Thyroid gland (tissue), 4 donors: ENCODE data around the gene CYSTM1. TPM values are rescaled to one million over a fixed set of nuclear protein-coding genes. Genes with fewer than 3 reads are reported as not detected.

Experiments
- DNase-seq, 2 donors: peaks; one replicate each; pipeline ENCODE4 v3.0.0-alpha.2; 2019
- H3K27ac ChIP-seq, 3 donors: fragments of 200-600 bp; sonication (generic); 1 replicate in 2 of 3; 2 replicates in 1 of 3; pipeline ENCODE4 v1.5.1; 2016 to 2019; ENCODE audit warnings: mild to moderate bottlenecking in 1 of 3, moderate library complexity in 1 of 3
- H3K27me3 ChIP-seq: fragments of 200-600 bp; sonication (generic); one replicate; pipeline ENCODE4 v1.5.1; 2019
- H3K36me3 ChIP-seq, 2 donors: fragments of 200-600 bp; sonication (generic); one replicate each; pipeline ENCODE4 v1.5.1; 2016 to 2019
- H3K4me1 ChIP-seq, 2 donors: fragments of 200-600 bp; sonication (generic); one replicate each; pipeline ENCODE4 v1.5.1; 2017 to 2019
- H3K4me3 ChIP-seq, 3 donors: fragments of 200-600 bp; sonication (generic); replicated peaks in 1 of 3; 1 replicate in 2 of 3; 2 replicates in 1 of 3; pipeline ENCODE4 v1.5.1; 2016; ENCODE audit warnings: mild to moderate bottlenecking in 1 of 3
- H3K9me3 ChIP-seq: fragments of 200-600 bp; sonication (generic); one replicate; pipeline ENCODE4 v1.5.1; 2017
- POLR2A ChIP-seq, 2 donors: fragments of 450-650 bp; IDR thresholded peaks; one replicate each; pipeline ENCODE4 v1.6.1; 2017; ENCODE audit warnings: antibody characterized with exemption in 2 of 2, mild to moderate bottlenecking in 2 of 2, moderate library complexity in 1 of 2
- WGBS, 2 donors: methylation state at CpG; one replicate each; pipeline ENCODE4 v1.1.5; 2017; 5-methylcytosine and 5-hydroxymethylcytosine counted together
- intact Hi-C: fragments of 100-400 bp; cut with DNase I; formaldehyde crosslinking; loops from one replicate; pipeline ENCODE4 v1.15.1; 2023
- total RNA-seq, 4 donors: library from RNA; depleted of rRNA; stranded (reverse); fragments of >200 nt; gene quantifications; one replicate each; pipeline ENCODE4 v1.2.3, GENCODE V29; 2016
- TF ChIP-seq, protein P1 (sequence below), 6 experiments: fragments of 200-600 bp in 3 of 6; fragments of 450-650 bp in 3 of 6; sonication (generic) in 3 of 6; IDR thresholded peaks; one replicate each; pipeline ENCODE4 v1.5.1; 2016 to 2019; ENCODE audit warnings: antibody characterized with exemption in 6 of 6, mild to moderate bottlenecking in 2 of 6, inconsistent platforms in 1 of 6, moderate library complexity in 1 of 6

Gene CYSTM1
- total RNA-seq, 4 donors from 2014 or later, result 55.4 to 238 (median 112) TPM

DNA sequence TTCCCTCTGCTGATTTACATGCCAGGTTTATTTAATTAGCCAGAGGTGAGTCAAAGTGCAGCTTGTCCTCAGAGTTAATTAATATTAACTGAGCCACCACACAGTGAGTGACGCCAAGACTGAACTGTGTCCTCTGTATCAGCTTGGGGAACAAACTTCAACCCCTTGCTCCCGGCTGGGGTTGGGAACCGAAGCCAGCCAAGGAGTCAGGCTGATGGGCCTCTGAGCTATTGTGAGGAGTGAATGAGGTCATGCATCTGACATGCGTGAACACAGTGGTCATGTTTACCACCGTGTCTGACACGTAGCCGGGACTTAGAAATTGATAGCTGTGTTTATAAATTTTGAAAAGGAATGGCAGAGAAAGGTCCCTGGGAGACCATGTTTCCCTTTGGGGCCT, 32.1 kb upstream of the CYSTM1 start:
- Histone ChIP-seq H3K27me3 (no peaks in the 10 kb centered on the region), H3K4me3 (no peak overlapping the region), H3K9me3 (no peaks in the 10 kb centered on the region), H3K27ac (peak overlapping the region in 2 of 3 donors; percentile 69 to 75), H3K4me1 (peaks cover 31 to 44% of the 10 kb centered on the region in 2 donors), H3K36me3 (no peaks in the 10 kb centered on the region)
- 92 to 94% methylated on average over 5 to 7 of the region's 7 CpGs for WGBS, 2 donors
- no peak for DNase-seq
- TF ChIP-seq, protein P1, sequence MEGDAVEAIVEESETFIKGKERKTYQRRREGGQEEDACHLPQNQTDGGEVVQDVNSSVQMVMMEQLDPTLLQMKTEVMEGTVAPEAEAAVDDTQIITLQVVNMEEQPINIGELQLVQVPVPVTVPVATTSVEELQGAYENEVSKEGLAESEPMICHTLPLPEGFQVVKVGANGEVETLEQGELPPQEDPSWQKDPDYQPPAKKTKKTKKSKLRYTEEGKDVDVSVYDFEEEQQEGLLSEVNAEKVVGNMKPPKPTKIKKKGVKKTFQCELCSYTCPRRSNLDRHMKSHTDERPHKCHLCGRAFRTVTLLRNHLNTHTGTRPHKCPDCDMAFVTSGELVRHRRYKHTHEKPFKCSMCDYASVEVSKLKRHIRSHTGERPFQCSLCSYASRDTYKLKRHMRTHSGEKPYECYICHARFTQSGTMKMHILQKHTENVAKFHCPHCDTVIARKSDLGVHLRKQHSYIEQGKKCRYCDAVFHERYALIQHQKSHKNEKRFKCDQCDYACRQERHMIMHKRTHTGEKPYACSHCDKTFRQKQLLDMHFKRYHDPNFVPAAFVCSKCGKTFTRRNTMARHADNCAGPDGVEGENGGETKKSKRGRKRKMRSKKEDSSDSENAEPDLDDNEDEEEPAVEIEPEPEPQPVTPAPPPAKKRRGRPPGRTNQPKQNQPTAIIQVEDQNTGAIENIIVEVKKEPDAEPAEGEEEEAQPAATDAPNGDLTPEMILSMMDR (IDR thresholded peaks at IDR 0.05), result no peak
- TF ChIP-seq POLR2A (IDR thresholded peaks at IDR 0.05), result no peak
- intact Hi-C loops, result no loop called here

DNA sequence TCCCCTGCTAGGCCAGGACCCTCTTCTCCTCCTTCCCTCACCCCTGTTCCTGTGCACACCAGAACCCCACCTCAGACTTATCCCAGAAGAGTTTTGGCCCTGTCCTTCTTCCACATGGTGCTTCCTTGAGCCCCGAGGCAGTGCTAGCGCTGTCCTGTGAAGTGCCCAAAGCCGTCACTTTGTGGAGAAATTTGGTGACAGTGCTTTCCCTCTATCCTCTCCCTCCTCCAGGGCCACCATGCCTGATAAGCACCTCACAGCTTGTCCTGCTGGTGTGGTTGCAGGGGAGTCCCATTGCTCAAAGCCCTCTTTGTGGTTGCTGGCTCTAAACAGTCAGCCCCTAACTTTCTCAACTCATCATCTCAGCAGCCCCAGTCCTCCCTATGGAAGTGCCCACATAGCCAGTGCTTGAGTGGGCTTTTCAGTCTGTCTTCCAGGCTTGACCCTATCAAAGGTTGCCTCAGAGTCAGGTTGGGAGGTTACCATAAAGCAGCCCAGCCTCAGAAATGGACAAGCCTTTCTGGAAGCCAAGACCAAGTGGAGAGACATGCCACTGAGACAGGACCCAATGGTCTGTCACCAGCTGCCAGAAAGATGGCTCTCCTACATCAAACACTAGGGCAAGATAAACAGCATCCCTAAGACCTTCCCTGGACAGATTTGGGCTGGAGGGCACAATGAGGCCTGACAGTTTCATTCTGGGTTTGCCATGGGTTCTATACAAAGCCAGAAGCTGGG, 31.3 kb upstream of the CYSTM1 start:
- 95 to 98% methylated on average over 3 of the region's 3 CpGs for WGBS, 2 donors
- H3K4me1 ChIP-seq, result peaks cover 31 to 43% of the 10 kb centered on the region in 2 donors

DNA sequence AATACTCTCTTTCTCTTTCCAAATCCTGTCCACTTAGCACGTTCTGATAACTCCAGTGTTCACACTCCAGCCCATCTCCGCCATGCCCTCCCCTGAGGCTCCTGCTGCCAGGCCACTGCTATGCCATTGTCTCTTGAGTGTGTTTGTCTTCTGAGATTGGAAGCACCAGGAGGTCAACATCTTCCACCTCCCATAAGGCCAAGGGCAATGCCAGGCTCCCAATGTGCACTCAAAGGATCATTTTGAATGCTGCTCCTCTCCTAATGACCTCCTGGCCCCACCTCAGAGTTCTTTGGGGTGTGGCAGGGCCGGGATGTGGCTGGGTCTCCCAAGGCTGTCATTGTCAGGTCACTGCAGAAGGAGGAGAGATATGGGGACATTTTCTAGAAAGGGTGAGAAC, 29.7 kb upstream of the CYSTM1 start:
- TF ChIP-seq, protein P1 (IDR thresholded peaks at IDR 0.05), result no peak
- no peak for TF ChIP-seq POLR2A (IDR thresholded peaks at IDR 0.05)
- intact Hi-C loops, result loop anchor here (5.0 kb wide), 1 partner anchor 33 kb away; the partner anchor contains the start of gene PURA
- Histone ChIP-seq H3K27ac (no peak overlapping the region), H3K36me3 (no peaks in the 10 kb centered on the region), H3K9me3 (no peaks in the 10 kb centered on the region), H3K4me3 (no peak overlapping the region), H3K27me3 (no peaks in the 10 kb centered on the region), H3K4me1 (peaks cover 28 to 37% of the 10 kb centered on the region in 2 donors)
- DNase-seq, result no peak
- 78 to 86% methylated on average over 3 of the region's 3 CpGs for WGBS, 2 donors

More for the DNA sequence above, 31.3 kb upstream of the CYSTM1 start:
- Histone ChIP-seq H3K27ac (no peak overlapping the region), H3K36me3 (no peaks in the 10 kb centered on the region), H3K27me3 (no peaks in the 10 kb centered on the region), H3K4me3 (no peak overlapping the region), H3K9me3 (no peaks in the 10 kb centered on the region)
- intact Hi-C loops, result no loop called here
- no peak for TF ChIP-seq POLR2A (IDR thresholded peaks at IDR 0.05)
- TF ChIP-seq, protein P1 (IDR thresholded peaks at IDR 0.05), result no peak
- no peak for DNase-seq

DNA sequence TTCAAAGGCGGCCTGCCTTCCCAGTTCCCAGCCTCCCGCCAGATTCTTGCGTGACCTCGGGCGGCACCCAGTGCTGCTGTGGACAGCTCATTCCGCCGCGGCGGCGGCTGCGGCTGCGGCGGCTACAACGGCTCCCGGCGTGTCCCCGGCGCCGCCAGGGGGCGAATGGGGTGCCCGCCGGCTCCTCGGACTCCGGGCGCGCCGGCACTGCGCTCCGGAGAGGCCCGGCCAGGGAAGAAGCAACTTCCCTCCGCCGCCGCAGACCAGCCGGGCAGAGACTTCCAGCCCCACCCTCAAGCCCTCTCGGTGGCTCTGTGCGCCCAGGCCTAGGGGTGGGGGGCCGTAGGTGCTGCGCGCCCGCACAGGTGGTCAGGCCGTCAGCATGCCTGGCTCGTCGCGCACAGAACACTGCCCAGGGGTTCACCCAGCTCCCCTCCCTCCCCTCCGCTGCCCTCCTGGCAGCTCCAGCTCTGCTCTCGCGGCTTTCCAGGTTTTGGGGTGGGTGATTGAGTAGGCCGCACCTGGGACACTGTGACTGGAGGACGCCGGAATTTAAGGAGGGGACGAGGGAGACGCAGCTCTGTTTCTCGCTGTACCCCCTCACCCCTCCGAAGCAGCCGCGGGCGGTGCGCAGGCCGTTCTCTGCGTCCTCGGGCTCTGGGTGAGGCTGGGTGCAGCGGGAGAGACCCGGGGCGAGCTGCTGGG, 29.0 kb upstream of the CYSTM1 start:
- peaks cover 21 to 30% of the 10 kb centered on the region in 2 donors for H3K4me1 ChIP-seq
- H3K9me3 ChIP-seq, result no peaks in the 10 kb centered on the region
- H3K4me3 ChIP-seq, result peak overlapping the region in 1 of 3 donors; percentile 17
- no peak for TF ChIP-seq POLR2A (IDR thresholded peaks at IDR 0.05)
- TF ChIP-seq, protein P1 (IDR thresholded peaks at IDR 0.05), result peak; percentile 18 to 92 (median 68)
- intact Hi-C loops, result loop anchor here (5.0 kb wide), 1 partner anchor 34 kb away; the partner anchor contains the start of gene PURA
- no peaks in the 10 kb centered on the region for H3K36me3 ChIP-seq
- no peak overlapping the region for H3K27ac ChIP-seq
- H3K27me3 ChIP-seq, result no peaks in the 10 kb centered on the region
- DNase-seq, result peak; percentile 73 to 80
- 0 to 17% methylated on average over 6 to 29 of the region's 64 CpGs for WGBS, 2 donors

DNA sequence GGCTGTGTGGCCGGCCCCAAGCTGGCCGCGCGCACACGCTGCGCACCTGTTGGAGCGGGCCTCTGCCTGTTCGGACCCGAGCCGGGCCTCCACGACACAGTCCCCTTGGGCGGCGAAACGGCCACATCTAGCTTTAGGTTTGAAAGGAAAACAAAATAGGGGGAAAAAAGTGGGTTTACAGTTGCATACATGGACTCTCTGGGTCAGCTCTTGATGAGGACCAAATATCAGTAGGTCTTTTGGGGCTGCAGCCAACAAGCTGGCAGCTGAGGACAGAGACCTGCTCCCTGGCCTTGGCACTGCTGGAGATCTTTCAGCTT, 28.5 kb upstream of the CYSTM1 start:
- Histone ChIP-seq H3K9me3 (no peaks in the 10 kb centered on the region), H3K27ac (no peak overlapping the region), H3K36me3 (no peaks in the 10 kb centered on the region), H3K4me3 (peak overlapping the region in 1 of 3 donors; percentile 17), H3K27me3 (no peaks in the 10 kb centered on the region), H3K4me1 (peaks cover 18 to 25% of the 10 kb centered on the region in 2 donors)
- TF ChIP-seq, protein P1 (IDR thresholded peaks at IDR 0.05), result no peak
- no peak for TF ChIP-seq POLR2A (IDR thresholded peaks at IDR 0.05)
- intact Hi-C loops, result loop anchor here (5.0 kb wide), 1 partner anchor 34 kb away; the partner anchor contains the start of gene PURA
- no peak for DNase-seq
- 67 to 72% methylated on average over 13 to 14 of the region's 14 CpGs for WGBS, 2 donors
